ENCODE results near the gene TMEM88. TPM values are rescaled to one million over a fixed set of nuclear protein-coding genes. Genes with fewer than 3 reads are reported as not detected.

The TMEM88 gene
- total and polyA plus RNA-seq, 2 experiments from 2014 or later, result 73.3 to 241 TPM

- Histone ChIP-seq H3K36me3 (replicated peaks; ENCODE audit: insufficient read depth, low read depth) (no peaks in the 10 kb centered on the region), H3K9me2 (replicated peaks; ENCODE audit: insufficient read depth) (no peaks in the 10 kb centered on the region), H3K79me2 (peaks cover 28% of the 10 kb centered on the region), H3K4me1 (ENCODE audit: insufficient read depth) (peaks cover 4% of the 10 kb centered on the region), H3K4me3 (no peak overlapping the region), H4K20me1 (ENCODE audit: insufficient read depth, poor library complexity, severe bottlenecking) (peaks cover 5% of the 10 kb centered on the region), H3K4me2 (no peak overlapping the region), H2AFZ (no peak overlapping the region), H3K27ac (no peak overlapping the region), H3K9me3 (ENCODE audit: low read depth) (no peaks in the 10 kb centered on the region), H3K27me3 (no peaks in the 10 kb centered on the region)
- 98% methylated on average over 6 of the region's 8 CpGs for WGBS (ENCODE audit: low lambda C conversion rate, missing lambda C conversion rate)
- DNase-seq (ENCODE audit: low spot score), result no peak
- no peak for TF ChIP-seq EZH2phosphoT487 (IDR thresholded peaks at IDR 0.05; ENCODE audit: low read depth, severe bottlenecking, unreplicated experiment)
- TF ChIP-seq EZH2 (IDR thresholded peaks at IDR 0.05; ENCODE audit: borderline replicate concordance), result no peak
- TF ChIP-seq CTCF (IDR thresholded peaks at IDR 0.05; ENCODE audit: poor library complexity), result no peak
Measured at GRCh38 chr17:7894866-7895265, 40.0 kb downstream of the TMEM88 start.

GRCh38 chr17:7897090-7897489 lies 42.2 kb downstream of the TMEM88 start:
- no peaks in the 10 kb centered on the region for H3K36me3 ChIP-seq (replicated peaks; ENCODE audit: insufficient read depth, low read depth)
- H3K27ac ChIP-seq, result no peak overlapping the region
- H3K9me3 ChIP-seq (ENCODE audit: low read depth), result no peaks in the 10 kb centered on the region

DNA sequence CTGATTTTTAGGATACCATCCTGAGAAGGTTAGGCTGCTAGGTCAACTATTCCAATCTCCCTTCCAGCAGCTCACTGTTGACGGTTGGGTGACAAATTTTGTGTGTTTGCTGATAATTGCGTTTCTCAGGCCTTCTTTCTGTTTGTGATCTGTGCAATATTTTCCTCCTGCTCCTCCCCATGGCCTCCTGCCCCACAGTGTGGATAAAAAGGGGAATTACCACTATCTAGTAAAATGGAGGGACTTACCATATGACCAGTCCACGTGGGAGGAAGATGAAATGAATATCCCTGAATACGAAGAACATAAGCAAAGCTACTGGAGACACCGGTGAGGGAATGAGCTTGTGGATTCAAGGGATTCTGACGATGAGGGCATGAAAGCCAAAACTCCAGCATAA lies 42.9 kb downstream of the TMEM88 start:
- 59% methylated on average over 6 of the region's 6 CpGs for WGBS (ENCODE audit: low lambda C conversion rate, missing lambda C conversion rate)
- no peaks in the 10 kb centered on the region for H3K36me3 ChIP-seq (replicated peaks; ENCODE audit: insufficient read depth, low read depth)
- H4K20me1 ChIP-seq (ENCODE audit: insufficient read depth, poor library complexity, severe bottlenecking), result no peaks in the 10 kb centered on the region
- no peak overlapping the region for H3K4me2 ChIP-seq
- peaks cover 1% of the 10 kb centered on the region for H3K79me2 ChIP-seq
- no peaks in the 10 kb centered on the region for H3K9me2 ChIP-seq (replicated peaks; ENCODE audit: insufficient read depth)
- H2AFZ ChIP-seq, result no peak overlapping the region
- no peaks in the 10 kb centered on the region for H3K9me3 ChIP-seq (ENCODE audit: low read depth)
- H3K4me3 ChIP-seq, result no peak overlapping the region
- DNase-seq (ENCODE audit: low spot score), result peak; percentile 55
- H3K27me3 ChIP-seq, result no peaks in the 10 kb centered on the region
- no peaks in the 10 kb centered on the region for H3K4me1 ChIP-seq (ENCODE audit: insufficient read depth)
- H3K27ac ChIP-seq, result no peak overlapping the region
- TF ChIP-seq EZH2phosphoT487 (IDR thresholded peaks at IDR 0.05; ENCODE audit: low read depth, severe bottlenecking, unreplicated experiment), result no peak
- TF ChIP-seq EZH2 (IDR thresholded peaks at IDR 0.05; ENCODE audit: borderline replicate concordance), result no peak
- TF ChIP-seq CTCF (IDR thresholded peaks at IDR 0.05; ENCODE audit: poor library complexity), result peak; percentile 41

More at GRCh38 chr17:7897090-7897489, 42.2 kb downstream of the TMEM88 start:
- H3K4me1 ChIP-seq (ENCODE audit: insufficient read depth), result no peaks in the 10 kb centered on the region
- no peaks in the 10 kb centered on the region for H4K20me1 ChIP-seq (ENCODE audit: insufficient read depth, poor library complexity, severe bottlenecking)
- no peaks in the 10 kb centered on the region for H3K9me2 ChIP-seq (replicated peaks; ENCODE audit: insufficient read depth)
- H3K27me3 ChIP-seq, result no peaks in the 10 kb centered on the region
- DNase-seq (ENCODE audit: low spot score), result no peak
- H3K79me2 ChIP-seq, result peaks cover 6% of the 10 kb centered on the region
- H2AFZ ChIP-seq, result no peak overlapping the region
- TF ChIP-seq CTCF (IDR thresholded peaks at IDR 0.05; ENCODE audit: poor library complexity) (no peak), EZH2 (IDR thresholded peaks at IDR 0.05; ENCODE audit: borderline replicate concordance) (no peak), EZH2phosphoT487 (IDR thresholded peaks at IDR 0.05; ENCODE audit: low read depth, severe bottlenecking, unreplicated experiment) (no peak)
- WGBS (ENCODE audit: low lambda C conversion rate, missing lambda C conversion rate), result 89% methylated on average over 13 of the region's 13 CpGs
- no peak overlapping the region for H3K4me3 ChIP-seq
- no peak overlapping the region for H3K4me2 ChIP-seq

Measured in hepatocyte (in vitro differentiated cells).